ENCODE results near the gene PTPN11. TPM values are rescaled to one million over a fixed set of nuclear protein-coding genes. Genes with fewer than 3 reads are reported as not detected.
"Not testable (repeated sequence)": the region's sequence is repeated elsewhere in the genome, so short reads cannot be mapped to it uniquely, and the experiment has no call there.

The PTPN11 gene
- total RNA-seq, 2 experiments from 2014 or later: 44.6 to 46.4 TPM

GRCh38 chr12:112443916-112444315, 25.2 kb downstream of the PTPN11 start:
- H3K4me3 ChIP-seq (ENCODE audit: low read length): no peak overlapping the region
- no peak for ATAC-seq (ENCODE audit: poor library complexity)
- intact Hi-C loops (cut with DNase I, micrococcal nuclease): no loop called here
- no peak overlapping the region for H3K27ac ChIP-seq (ENCODE audit: low read depth in 1 of 2, low read length in 2 of 2)
- ChIA-PET POLR2A (no interaction called here), CTCF (no interaction called here)
- H3K36me3 ChIP-seq (ENCODE audit: insufficient read depth, low read length): peaks cover under 1% of the 10 kb centered on the region
- H3K4me3 Mint-ChIP-seq: no peak overlapping the region
- no peaks in the 10 kb centered on the region for H3K27me3 Mint-ChIP-seq
- no peak for DNase-seq
- H3K9me3 Mint-ChIP-seq: no peaks in the 10 kb centered on the region
- H3K36me3 Mint-ChIP-seq (ENCODE audit: low read depth): peaks cover 27% of the 10 kb centered on the region
- H3K27me3 ChIP-seq (ENCODE audit: control insufficient read depth in 1 of 2, insufficient read depth in 2 of 2, low read length in 2 of 2): no peaks in the 10 kb centered on the region
- H3K4me1 ChIP-seq (ENCODE audit: insufficient read depth, low read length): peaks cover 10% of the 10 kb centered on the region
- H3K4me1 Mint-ChIP-seq (ENCODE audit: low read depth): peaks cover 13% of the 10 kb centered on the region
- no peak for TF ChIP-seq CTCF (IDR thresholded peaks at IDR 0.05)
- no peak overlapping the region for H3K27ac Mint-ChIP-seq
- no peaks in the 10 kb centered on the region for H3K9me3 ChIP-seq (ENCODE audit: control insufficient read depth in 1 of 2, insufficient read depth in 1 of 2, low read length in 2 of 2)

- no peaks in the 10 kb centered on the region for H3K27me3 ChIP-seq (ENCODE audit: control insufficient read depth in 1 of 2, insufficient read depth in 2 of 2, low read length in 2 of 2)
- ATAC-seq (ENCODE audit: poor library complexity) (no peak), DNase-seq (no peak)
- peaks cover 23% of the 10 kb centered on the region for H3K36me3 ChIP-seq (ENCODE audit: insufficient read depth, low read length)
- no peak overlapping the region for H3K27ac ChIP-seq (ENCODE audit: low read depth in 1 of 2, low read length in 2 of 2)
- H3K4me1 ChIP-seq (ENCODE audit: insufficient read depth, low read length): peaks cover 10% of the 10 kb centered on the region
- TF ChIP-seq CTCF (IDR thresholded peaks at IDR 0.05): no peak
- H3K4me1 Mint-ChIP-seq (ENCODE audit: low read depth): peaks cover 13% of the 10 kb centered on the region
- H3K27me3 Mint-ChIP-seq: no peaks in the 10 kb centered on the region
- peak overlapping the region; percentile 42 for H3K27ac Mint-ChIP-seq
- H3K36me3 Mint-ChIP-seq (ENCODE audit: low read depth): peaks cover 42% of the 10 kb centered on the region
- POLR2A ChIA-PET: no interaction called here
- CTCF ChIA-PET: no interaction called here
- H3K9me3 Mint-ChIP-seq: no peaks in the 10 kb centered on the region
- H3K4me3 ChIP-seq (ENCODE audit: low read length): no peak overlapping the region
- intact Hi-C loops (cut with DNase I, micrococcal nuclease): no loop called here
- H3K4me3 Mint-ChIP-seq: no peak overlapping the region
- H3K9me3 ChIP-seq (ENCODE audit: control insufficient read depth in 1 of 2, insufficient read depth in 1 of 2, low read length in 2 of 2): no peaks in the 10 kb centered on the region
Observed at GRCh38 chr12:112446008-112446725, 27.4 kb downstream of the PTPN11 start.

- Mint-ChIP-seq H3K4me3 (no peak overlapping the region), H3K36me3 (ENCODE audit: low read depth) (peaks cover 47% of the 10 kb centered on the region), H3K27ac (peak overlapping the region; percentile 59), H3K27me3 (no peaks in the 10 kb centered on the region), H3K4me1 (ENCODE audit: low read depth) (peaks cover 13% of the 10 kb centered on the region), H3K9me3 (no peaks in the 10 kb centered on the region)
- ChIA-PET POLR2A (no interaction called here), CTCF (no interaction called here)
- Histone ChIP-seq H3K4me1 (ENCODE audit: insufficient read depth, low read length) (peaks cover 10% of the 10 kb centered on the region), H3K36me3 (ENCODE audit: insufficient read depth, low read length) (peaks cover 28% of the 10 kb centered on the region), H3K9me3 (ENCODE audit: control insufficient read depth in 1 of 2, insufficient read depth in 1 of 2, low read length in 2 of 2) (no peaks in the 10 kb centered on the region), H3K27me3 (ENCODE audit: control insufficient read depth in 1 of 2, insufficient read depth in 2 of 2, low read length in 2 of 2) (no peaks in the 10 kb centered on the region), H3K27ac (ENCODE audit: low read depth in 1 of 2, low read length in 2 of 2) (peak overlapping the region in 1 of 2 donors; percentile 15), H3K4me3 (ENCODE audit: low read length) (no peak overlapping the region)
- intact Hi-C loops (cut with DNase I, micrococcal nuclease): no loop called here
- ATAC-seq (ENCODE audit: poor library complexity): no peak
- no peak for TF ChIP-seq CTCF (IDR thresholded peaks at IDR 0.05)
- DNase-seq: no peak
Observed at GRCh38 chr12:112447106-112447505, 28.4 kb downstream of the PTPN11 start.

GRCh38 chr12:112448165-112448564, 29.4 kb downstream of the PTPN11 start:
- intact Hi-C loops (cut with DNase I, micrococcal nuclease); POLR2A ChIA-PET; H3K4me3 Mint-ChIP-seq; H3K27me3 Mint-ChIP-seq; H3K27me3 ChIP-seq (ENCODE audit: control insufficient read depth in 1 of 2, insufficient read depth in 2 of 2, low read length in 2 of 2); H3K9me3 ChIP-seq (ENCODE audit: control insufficient read depth in 1 of 2, insufficient read depth in 1 of 2, low read length in 2 of 2); H3K4me3 ChIP-seq (ENCODE audit: low read length); H3K27ac ChIP-seq (ENCODE audit: low read depth in 1 of 2, low read length in 2 of 2); DNase-seq; CTCF ChIA-PET; H3K27ac Mint-ChIP-seq; H3K9me3 Mint-ChIP-seq; ATAC-seq (ENCODE audit: poor library complexity): not testable (repeated sequence)
- H3K36me3 Mint-ChIP-seq (ENCODE audit: low read depth): peaks cover 55% of the 10 kb centered on the region
- Histone ChIP-seq H3K36me3 (ENCODE audit: insufficient read depth, low read length) (peaks cover 36% of the 10 kb centered on the region), H3K4me1 (ENCODE audit: insufficient read depth, low read length) (peaks cover 10% of the 10 kb centered on the region)
- H3K4me1 Mint-ChIP-seq (ENCODE audit: low read depth): peaks cover 13% of the 10 kb centered on the region

All from CD4-positive, alpha-beta T cell (primary cell).